Progenitor cell of endocrine pancreas (in vitro differentiated cells): ENCODE data around the gene KRTAP19-7. TPM values are rescaled to one million over a fixed set of nuclear protein-coding genes. Genes with fewer than 3 reads are reported as not detected.

Experiments used
- DNase-seq: peaks from one replicate; pipeline ENCODE4 v3.0.0; 2021; ENCODE audit warnings: low spot score; ENCODE audit not compliant: unreplicated experiment
- H3K27ac Mint-ChIP-seq: 2 replicates; pipeline ENCODE4 v1.8.0; 2021; ENCODE audit warnings: mild to moderate bottlenecking, moderate library complexity, mixed read lengths
- H3K27me3 Mint-ChIP-seq: 2 replicates; pipeline ENCODE4 v1.8.0; 2021; ENCODE audit warnings: mixed read lengths
- H3K36me3 Mint-ChIP-seq: 2 replicates; pipeline ENCODE4 v1.8.0; 2022; ENCODE audit warnings: mixed read lengths; ENCODE audit not compliant: insufficient read depth
- H3K4me1 Mint-ChIP-seq: 2 replicates; pipeline ENCODE4 v1.8.0; 2021; ENCODE audit warnings: low read depth, mixed read lengths
- H3K4me3 Mint-ChIP-seq: 2 replicates; pipeline ENCODE4 v1.8.0; 2021; ENCODE audit warnings: low read depth, mild to moderate bottlenecking, moderate library complexity, mixed read lengths
- H3K9me3 Mint-ChIP-seq: 2 replicates; pipeline ENCODE4 v1.8.0; 2021; ENCODE audit warnings: low read depth, mixed read lengths
- CTCF ChIP-seq: fragments of 200-600 bp; sonication (generic); IDR thresholded peaks from one replicate; pipeline ENCODE4 v1.5.0; 2021; ENCODE audit warnings: antibody characterized with exemption, mild to moderate bottlenecking; ENCODE audit not compliant: unreplicated experiment
- total RNA-seq: library from RNA; stranded (reverse); gene quantifications from 2 replicates; pipeline ENCODE4 v1.2.1, GENCODE V29; 2021

Gene KRTAP19-7
- total RNA-seq, 1 donor from 2014 or later, result not detected

- peaks cover 14% of the 10 kb centered on the region for H3K9me3 Mint-ChIP-seq
- H3K27ac Mint-ChIP-seq, result no peak within 1 kb of the TSS
- no peak for DNase-seq
- H3K27me3 Mint-ChIP-seq, result no peaks in the 10 kb centered on the region
- H3K4me3 Mint-ChIP-seq, result no peak within 1 kb of the TSS
- TF ChIP-seq CTCF, result no peak
- no peaks in the 10 kb centered on the region for H3K36me3 Mint-ChIP-seq
- H3K4me1 Mint-ChIP-seq, result no peaks in the 10 kb centered on the region
Observed at GRCh38 chr21:30590297-30590696, 29.2 kb upstream of the KRTAP19-7 start, which contains the start of gene KRTAP22-2. Gene KRTAP22-2 (minus strand): TSS chr21:30590397.

- no peaks in the 10 kb centered on the region for H3K4me1 Mint-ChIP-seq
- no peak for TF ChIP-seq CTCF
- DNase-seq, result no peak
Observed at GRCh38 chr21:30582870-30583269, 21.8 kb upstream of the KRTAP19-7 start.

GRCh38 chr21:30580132-30580531, 19.0 kb upstream of the KRTAP19-7 start:
- H3K27me3 Mint-ChIP-seq, result peaks cover 3% of the 10 kb centered on the region
- peaks cover 5% of the 10 kb centered on the region for H3K9me3 Mint-ChIP-seq
- H3K36me3 Mint-ChIP-seq, result no peaks in the 10 kb centered on the region
- H3K27ac Mint-ChIP-seq, result no peak overlapping the region
- no peaks in the 10 kb centered on the region for H3K4me1 Mint-ChIP-seq
- TF ChIP-seq CTCF, result no peak
- no peak overlapping the region for H3K4me3 Mint-ChIP-seq
- no peak for DNase-seq

More at GRCh38 chr21:30582870-30583269, 21.8 kb upstream of the KRTAP19-7 start:
- Mint-ChIP-seq H3K27ac (no peak overlapping the region), H3K27me3 (no peaks in the 10 kb centered on the region), H3K9me3 (peaks cover 6% of the 10 kb centered on the region), H3K36me3 (no peaks in the 10 kb centered on the region), H3K4me3 (no peak overlapping the region)

GRCh38 chr21:30579346-30579745, 18.2 kb upstream of the KRTAP19-7 start:
- H3K4me1 Mint-ChIP-seq, result no peaks in the 10 kb centered on the region
- peaks cover 3% of the 10 kb centered on the region for H3K9me3 Mint-ChIP-seq
- DNase-seq, result no peak
- no peak overlapping the region for H3K27ac Mint-ChIP-seq
- H3K27me3 Mint-ChIP-seq, result peaks cover 3% of the 10 kb centered on the region
- no peaks in the 10 kb centered on the region for H3K36me3 Mint-ChIP-seq
- H3K4me3 Mint-ChIP-seq, result no peak overlapping the region
- no peak for TF ChIP-seq CTCF

GRCh38 chr21:30577766-30578165, 16.7 kb upstream of the KRTAP19-7 start:
- H3K27me3 Mint-ChIP-seq, result peaks cover 3% of the 10 kb centered on the region
- TF ChIP-seq CTCF, result no peak

More at GRCh38 chr21:30577766-30578165, 16.7 kb upstream of the KRTAP19-7 start:
- H3K4me3 Mint-ChIP-seq, result no peak overlapping the region
- DNase-seq, result no peak
- no peaks in the 10 kb centered on the region for H3K4me1 Mint-ChIP-seq
- H3K36me3 Mint-ChIP-seq, result no peaks in the 10 kb centered on the region
- peaks cover 9% of the 10 kb centered on the region for H3K9me3 Mint-ChIP-seq
- no peak overlapping the region for H3K27ac Mint-ChIP-seq
